OCI-LY1 (cell line): ENCODE results near the gene SUMO1.
"Not testable (repeated sequence)": the region's sequence is repeated elsewhere in the genome, so short reads cannot be mapped to it uniquely, and the experiment has no call there.

Source experiments
- H2AFZ ChIP-seq: fragments of 200-600 bp; sonication (generic), shearing (Covaris generic); 2 replicates; pipeline ENCODE4 v1.6.0; 2014; ENCODE audit warnings: antibody characterized with exemption, mild to moderate bottlenecking, low read length
- H3F3A ChIP-seq: fragments of 200-600 bp; sonication (generic), shearing (Covaris generic); 2 replicates; pipeline ENCODE4 v1.6.0; 2014; ENCODE audit warnings: mild to moderate bottlenecking, antibody characterized with exemption, low read length, moderate library complexity; ENCODE audit not compliant: insufficient read depth
- H3K27ac ChIP-seq: fragments of 200-600 bp; sonication (generic); 2 replicates; pipeline ENCODE4 v1.5.1; 2014; ENCODE audit warnings: low read length, mixed run types, mild to moderate bottlenecking, low read depth; ENCODE audit not compliant: poor library complexity, severe bottlenecking
- H3K27me3 ChIP-seq: fragments of 200-600 bp; sonication (generic); 2 replicates; pipeline ENCODE4 v1.6.0; 2014; ENCODE audit warnings: antibody characterized with exemption, mild to moderate bottlenecking, low read length, moderate library complexity; ENCODE audit not compliant: insufficient read depth
- H3K36me3 ChIP-seq: fragments of 200-600 bp; sonication (generic); 2 replicates; pipeline ENCODE4 v1.6.1; 2014; ENCODE audit warnings: mild to moderate bottlenecking, antibody characterized with exemption, low read length, moderate library complexity, mixed read lengths; ENCODE audit not compliant: insufficient read depth
- H3K4me1 ChIP-seq: fragments of 200-600 bp; sonication (generic); 2 replicates; pipeline ENCODE4 v1.5.1; 2014; ENCODE audit warnings: mild to moderate bottlenecking, low read length, moderate library complexity; ENCODE audit not compliant: insufficient read depth, severe bottlenecking
- H3K4me2 ChIP-seq: fragments of 200-600 bp; sonication (generic), shearing (Covaris generic); 2 replicates; pipeline ENCODE4 v1.6.1; 2014; ENCODE audit warnings: low read length
- H3K4me3 ChIP-seq: fragments of 200-600 bp; sonication (generic); 2 replicates; pipeline ENCODE4 v1.5.1; 2014; ENCODE audit warnings: low read length, low read depth, mild to moderate bottlenecking, mixed read lengths; ENCODE audit not compliant: poor library complexity, severe bottlenecking
- H3K79me2 ChIP-seq: fragments of 200-600 bp; shearing (Covaris generic); 2 replicates; pipeline ENCODE4 v1.6.1; 2016; ENCODE audit warnings: mixed run types, low read length, mixed read lengths; ENCODE audit not compliant: insufficient read depth
- H3K9ac ChIP-seq: fragments of 200-600 bp; sonication (generic), shearing (Covaris generic); 2 replicates; pipeline ENCODE4 v1.6.1; 2014; ENCODE audit warnings: mild to moderate bottlenecking, low read length, mixed read lengths
- H3K9me2 ChIP-seq: fragments of 200-600 bp; sonication (generic), shearing (Covaris generic); 2 replicates; pipeline ENCODE4 v1.6.1; 2014; ENCODE audit warnings: low read depth, mild to moderate bottlenecking, low read length, mixed read lengths
- H3K9me3 ChIP-seq: fragments of 200-600 bp; shearing (Covaris generic); 2 replicates; pipeline ENCODE4 v1.6.1; 2014; ENCODE audit warnings: low read length, mixed read lengths
- H4K20me1 ChIP-seq: fragments of 200-600 bp; sonication (generic), shearing (Covaris generic); 2 replicates; pipeline ENCODE4 v1.6.0; 2016; ENCODE audit warnings: mild to moderate bottlenecking, low read length; ENCODE audit not compliant: insufficient read depth
- EZH2 ChIP-seq: fragments of 200-600 bp; sonication (generic), shearing (Covaris generic); IDR thresholded peaks from 2 replicates; pipeline ENCODE4 v1.8.0; 2017; ENCODE audit warnings: borderline replicate concordance, mixed run types, mild to moderate bottlenecking, antibody characterized with exemption, low read length, moderate library complexity, mixed read lengths
- TF ChIP-seq, protein P1 (sequence below): fragments of 200-600 bp; sonication (generic), shearing (Covaris generic); IDR thresholded peaks from 2 replicates; pipeline ENCODE4 v1.5.1; 2017; ENCODE audit warnings: mild to moderate bottlenecking, antibody characterized with exemption, low read length, moderate library complexity, mixed read lengths

SUMO1 gene

DNA sequence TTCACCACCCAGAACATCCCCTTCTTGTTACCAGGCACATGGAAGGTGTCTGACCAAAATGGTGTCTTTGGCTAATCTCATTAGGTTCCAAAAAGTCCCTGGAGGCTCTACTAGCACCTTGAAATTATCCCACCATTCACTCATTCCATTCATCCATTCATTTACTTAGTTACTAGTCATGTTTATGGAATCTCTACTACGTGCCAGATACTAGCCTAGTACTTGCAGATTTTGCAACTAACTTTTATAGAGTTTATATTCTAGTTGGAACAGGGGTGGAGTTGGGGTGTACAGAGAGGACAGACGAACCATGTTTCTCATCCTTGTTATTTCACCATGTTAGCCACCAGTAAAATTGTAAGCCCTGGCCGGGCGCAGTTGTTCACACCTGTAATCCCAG, 23.1 kb upstream of the SUMO1 start:
- no peak overlapping the region for H2AFZ ChIP-seq
- no peaks in the 10 kb centered on the region; the same call in 1 of the 2 replicates for H3K36me3 ChIP-seq
- peaks cover 8% of the 10 kb centered on the region for H3K4me1 ChIP-seq
- no peaks in the 10 kb centered on the region for H3K9me2 ChIP-seq
- H3F3A ChIP-seq: no peaks in the 10 kb centered on the region
- no peaks in the 10 kb centered on the region for H4K20me1 ChIP-seq
- H3K9me3 ChIP-seq: no peaks in the 10 kb centered on the region; the same call in 1 of the 2 replicates
- TF ChIP-seq, protein P1, sequence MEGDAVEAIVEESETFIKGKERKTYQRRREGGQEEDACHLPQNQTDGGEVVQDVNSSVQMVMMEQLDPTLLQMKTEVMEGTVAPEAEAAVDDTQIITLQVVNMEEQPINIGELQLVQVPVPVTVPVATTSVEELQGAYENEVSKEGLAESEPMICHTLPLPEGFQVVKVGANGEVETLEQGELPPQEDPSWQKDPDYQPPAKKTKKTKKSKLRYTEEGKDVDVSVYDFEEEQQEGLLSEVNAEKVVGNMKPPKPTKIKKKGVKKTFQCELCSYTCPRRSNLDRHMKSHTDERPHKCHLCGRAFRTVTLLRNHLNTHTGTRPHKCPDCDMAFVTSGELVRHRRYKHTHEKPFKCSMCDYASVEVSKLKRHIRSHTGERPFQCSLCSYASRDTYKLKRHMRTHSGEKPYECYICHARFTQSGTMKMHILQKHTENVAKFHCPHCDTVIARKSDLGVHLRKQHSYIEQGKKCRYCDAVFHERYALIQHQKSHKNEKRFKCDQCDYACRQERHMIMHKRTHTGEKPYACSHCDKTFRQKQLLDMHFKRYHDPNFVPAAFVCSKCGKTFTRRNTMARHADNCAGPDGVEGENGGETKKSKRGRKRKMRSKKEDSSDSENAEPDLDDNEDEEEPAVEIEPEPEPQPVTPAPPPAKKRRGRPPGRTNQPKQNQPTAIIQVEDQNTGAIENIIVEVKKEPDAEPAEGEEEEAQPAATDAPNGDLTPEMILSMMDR: no peak
- no peak for TF ChIP-seq EZH2
- H3K27me3 ChIP-seq: no peaks in the 10 kb centered on the region
- H3K4me2 ChIP-seq: no peak overlapping the region
- peaks cover 9% of the 10 kb centered on the region for H3K79me2 ChIP-seq
- H3K4me3 ChIP-seq: no peak overlapping the region
- H3K27ac ChIP-seq: no peak overlapping the region
- H3K9ac ChIP-seq: no peak overlapping the region

DNA sequence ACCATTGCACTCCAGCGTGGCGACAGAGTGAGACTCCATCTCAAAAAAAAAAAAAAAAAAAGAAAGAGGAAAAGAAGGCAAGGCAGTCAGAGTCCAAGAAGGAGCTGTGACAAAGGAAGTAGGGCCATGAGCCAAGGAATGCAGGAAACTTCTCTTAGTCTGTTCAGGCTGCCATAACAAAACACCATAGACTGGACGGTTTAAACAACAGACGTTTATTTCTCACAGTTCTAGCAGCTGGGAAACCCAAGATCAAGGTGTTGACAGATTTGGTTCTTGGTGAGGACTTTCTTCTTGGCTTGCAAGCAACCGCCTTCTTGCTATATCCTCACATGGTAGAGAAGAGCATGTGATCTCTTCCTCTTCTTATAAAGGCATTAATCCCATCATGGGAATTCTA, 13.1 kb upstream of the SUMO1 start:
- Histone ChIP-seq H3K79me2 (no peaks in the 10 kb centered on the region), H3K9ac (no peak overlapping the region), H3K9me2 (no peaks in the 10 kb centered on the region), H3K4me2 (no peak overlapping the region), H4K20me1 (no peaks in the 10 kb centered on the region), H3F3A (no peaks in the 10 kb centered on the region), H3K4me3 (no peak overlapping the region), H2AFZ (no peak overlapping the region), H3K27me3 (no peaks in the 10 kb centered on the region), H3K27ac (no peak overlapping the region), H3K4me1 (no peaks in the 10 kb centered on the region), H3K9me3 (peaks cover 5% of the 10 kb centered on the region; the same call in 1 of the 2 replicates), H3K36me3 (no peaks in the 10 kb centered on the region; the same call in 1 of the 2 replicates)
- no peak for TF ChIP-seq EZH2
- TF ChIP-seq, protein P1: no peak

DNA sequence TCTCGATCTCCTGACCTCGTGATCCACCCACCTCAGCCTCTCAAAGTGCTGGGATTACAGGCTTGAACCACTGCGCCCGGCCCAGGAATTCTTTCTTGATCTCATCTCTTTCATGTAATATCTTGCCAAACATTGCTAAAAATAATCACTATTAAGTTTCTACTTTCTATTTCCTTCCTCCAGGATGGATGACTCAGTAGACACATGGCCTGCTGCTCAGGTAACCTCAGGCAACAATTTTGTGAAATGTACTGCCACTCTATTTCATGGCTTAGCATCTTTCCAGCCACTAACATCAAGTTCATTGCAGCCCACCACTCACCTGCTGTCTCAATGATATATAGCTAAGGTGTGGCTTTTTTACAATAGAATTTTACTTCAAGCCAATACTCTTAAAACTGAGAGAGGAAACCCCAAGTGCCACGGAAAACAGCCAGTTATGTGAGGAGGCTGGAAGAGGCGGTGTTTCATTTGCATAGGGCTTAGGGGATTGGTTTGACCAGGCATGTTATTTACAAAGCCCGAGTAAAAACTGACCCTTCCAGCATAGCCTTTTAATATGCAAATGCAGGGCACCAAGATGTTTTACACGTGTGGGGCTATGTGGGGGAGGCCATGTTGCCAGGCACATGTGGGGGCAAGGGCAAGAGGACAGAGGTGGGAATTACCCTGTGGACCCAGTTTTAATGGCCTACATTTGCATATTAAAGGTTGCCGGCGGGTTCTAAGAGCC, 11.3 kb upstream of the SUMO1 start:
- TF ChIP-seq, protein P1: no peak
- TF ChIP-seq EZH2: no peak
- Histone ChIP-seq H4K20me1 (no peaks in the 10 kb centered on the region), H3K4me1 (no peaks in the 10 kb centered on the region), H3K27ac (no peak overlapping the region), H3K9me3 (no peaks in the 10 kb centered on the region), H3F3A (no peaks in the 10 kb centered on the region), H3K36me3 (no peaks in the 10 kb centered on the region; the same call in 1 of the 2 replicates), H3K4me3 (no peak overlapping the region), H3K79me2 (no peaks in the 10 kb centered on the region), H3K4me2 (no peak overlapping the region), H3K27me3 (no peaks in the 10 kb centered on the region), H3K9ac (no peak overlapping the region), H3K9me2 (no peaks in the 10 kb centered on the region), H2AFZ (no peak overlapping the region)

DNA sequence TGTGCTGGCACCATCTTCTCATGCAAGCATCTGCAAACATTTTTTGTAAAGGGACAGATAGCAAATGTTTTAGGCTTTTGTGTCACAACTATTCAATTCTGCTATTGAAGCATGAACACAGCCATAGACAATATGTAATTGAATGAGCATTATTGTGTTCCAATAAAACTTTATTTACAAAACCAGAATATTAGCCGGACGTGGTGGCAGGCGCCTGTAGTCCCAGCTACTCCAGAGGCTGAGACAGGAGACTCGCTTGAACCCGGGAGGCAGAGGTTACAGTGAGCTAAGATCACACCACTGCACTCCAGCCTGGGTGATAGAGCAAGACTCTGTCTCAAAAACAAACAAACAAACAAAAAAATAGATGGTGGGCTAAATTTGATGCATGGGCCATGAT, 9.3 kb upstream of the SUMO1 start:
- not testable (repeated sequence) for H3K4me3 ChIP-seq, H3K79me2 ChIP-seq, H3K4me2 ChIP-seq, H3K4me1 ChIP-seq, H3K27me3 ChIP-seq, H3K9ac ChIP-seq, H3K9me3 ChIP-seq, H3K36me3 ChIP-seq, H3F3A ChIP-seq, H2AFZ ChIP-seq, H3K27ac ChIP-seq, H3K9me2 ChIP-seq, H4K20me1 ChIP-seq
